HepG2 (cell line): ENCODE results near the gene SF1. TPM values are rescaled to one million over a fixed set of nuclear protein-coding genes. Genes with fewer than 3 reads are reported as not detected.

Source experiments
- PCBP2 ChIP-seq: fragments of 200-400 bp; formaldehyde crosslinking; optimal IDR thresholded peaks from 2 replicates; pipeline ENCODE3; 2018; ENCODE audit warnings: low read length, low read depth; ENCODE audit not compliant: poor library complexity, severe bottlenecking
- POLR2G ChIP-seq: fragments of 200-400 bp; formaldehyde crosslinking; IDR thresholded peaks from 2 replicates; pipeline ENCODE4 v1.6.1; 2018; ENCODE audit warnings: mild to moderate bottlenecking, low read depth, low read length, moderate library complexity
- SKI ChIP-seq: fragments of 450-650 bp; IDR thresholded peaks from one replicate; pipeline ENCODE4 v1.6.1; 2018; ENCODE audit warnings: mild to moderate bottlenecking; ENCODE audit not compliant: partially characterized antibody
- SMARCC2 ChIP-seq: fragments of 450-650 bp; IDR thresholded peaks from 2 replicates; pipeline ENCODE4 v1.6.1; 2017; ENCODE audit warnings: antibody characterized with exemption, mild to moderate bottlenecking
- ZFX ChIP-seq: sonication (generic); formaldehyde crosslinking; IDR thresholded peaks from 2 replicates; pipeline ENCODE4 v1.4.0; 2020; ENCODE audit warnings: mild to moderate bottlenecking, low read depth, missing genetic modification reagents, moderate library complexity
- ZKSCAN8 ChIP-seq: IDR thresholded peaks from 2 replicates; pipeline ENCODE4 v1.6.1; 2016; ENCODE audit warnings: borderline replicate concordance, missing genetic modification reagents, missing compliant biosample characterization
- ZNF44 ChIP-seq: sonication (generic); formaldehyde crosslinking; IDR thresholded peaks from 2 replicates; pipeline ENCODE4 v1.5.1; 2020; ENCODE audit warnings: mild to moderate bottlenecking, missing genetic modification reagents
- ZNF530 ChIP-seq: sonication (generic); formaldehyde crosslinking; IDR thresholded peaks from 2 replicates; pipeline ENCODE4 v1.5.0; 2020; ENCODE audit warnings: low read depth, mild to moderate bottlenecking, missing genetic modification reagents
- polyA plus RNA-seq, 8 experiments: library from polyadenylated mRNA; depleted of rRNA in 3 of 8; stranded (reverse) in 7 of 8; unstranded in 1 of 8; fragments of >200 nt; fragmentation: Illumina TruSeq in 4 of 8; extraction: Trizol in 4 of 8; gene quantifications; 2 replicates each; pipeline versions ENCODE4 v1.2.1 to v1.2.3, GENCODE V29; 2011 to 2016; ENCODE audit warnings: low read depth in 4 of 8, missing spikeins in 1 of 8, mixed read lengths in 1 of 8; ENCODE audit not compliant: insufficient read depth in 1 of 8
- total RNA-seq, 5 experiments: library from RNA; depleted of rRNA; stranded (reverse); fragments of >200 nt; fragmentation: Illumina TruSeq; extraction: Trizol; gene quantifications; 2 replicates each; pipeline ENCODE4 v1.2.3, GENCODE V29; 2016; ENCODE audit warnings: low read depth in 1 of 5
- TF ChIP-seq, protein P1 (sequence below): sonication (generic); formaldehyde crosslinking; IDR thresholded peaks from 2 replicates; pipeline ENCODE4 v1.4.0; 2020; ENCODE audit warnings: missing genetic modification reagents
- TF ChIP-seq, protein P2 (sequence below): sonication (generic); formaldehyde crosslinking; IDR thresholded peaks from 2 replicates; pipeline ENCODE4 v1.4.0; 2020; ENCODE audit warnings: missing genetic modification reagents, borderline replicate concordance
- TF ChIP-seq, protein P3 (sequence below): sonication (generic); formaldehyde crosslinking; IDR thresholded peaks from 2 replicates; pipeline ENCODE4 v1.4.0; 2020; ENCODE audit warnings: mild to moderate bottlenecking, missing genetic modification reagents
- TF ChIP-seq, protein P4 (sequence below): sonication (generic); formaldehyde crosslinking; IDR thresholded peaks from 2 replicates; pipeline ENCODE4 v1.9.0; 2021; ENCODE audit warnings: missing genetic modification reagents, mild to moderate bottlenecking, borderline replicate concordance
- TF ChIP-seq, protein P5 (sequence below): sonication (generic); formaldehyde crosslinking; IDR thresholded peaks from 2 replicates; pipeline ENCODE4 v1.5.1; 2020; ENCODE audit warnings: mild to moderate bottlenecking, missing genetic modification reagents, borderline replicate concordance

SF1 gene
- total and polyA plus RNA-seq, 2 of the 13 experiments (the other 11 are each of a cell fraction or from before 2014, with no cell fraction given) = 55.5 to 70.4 TPM

DNA sequence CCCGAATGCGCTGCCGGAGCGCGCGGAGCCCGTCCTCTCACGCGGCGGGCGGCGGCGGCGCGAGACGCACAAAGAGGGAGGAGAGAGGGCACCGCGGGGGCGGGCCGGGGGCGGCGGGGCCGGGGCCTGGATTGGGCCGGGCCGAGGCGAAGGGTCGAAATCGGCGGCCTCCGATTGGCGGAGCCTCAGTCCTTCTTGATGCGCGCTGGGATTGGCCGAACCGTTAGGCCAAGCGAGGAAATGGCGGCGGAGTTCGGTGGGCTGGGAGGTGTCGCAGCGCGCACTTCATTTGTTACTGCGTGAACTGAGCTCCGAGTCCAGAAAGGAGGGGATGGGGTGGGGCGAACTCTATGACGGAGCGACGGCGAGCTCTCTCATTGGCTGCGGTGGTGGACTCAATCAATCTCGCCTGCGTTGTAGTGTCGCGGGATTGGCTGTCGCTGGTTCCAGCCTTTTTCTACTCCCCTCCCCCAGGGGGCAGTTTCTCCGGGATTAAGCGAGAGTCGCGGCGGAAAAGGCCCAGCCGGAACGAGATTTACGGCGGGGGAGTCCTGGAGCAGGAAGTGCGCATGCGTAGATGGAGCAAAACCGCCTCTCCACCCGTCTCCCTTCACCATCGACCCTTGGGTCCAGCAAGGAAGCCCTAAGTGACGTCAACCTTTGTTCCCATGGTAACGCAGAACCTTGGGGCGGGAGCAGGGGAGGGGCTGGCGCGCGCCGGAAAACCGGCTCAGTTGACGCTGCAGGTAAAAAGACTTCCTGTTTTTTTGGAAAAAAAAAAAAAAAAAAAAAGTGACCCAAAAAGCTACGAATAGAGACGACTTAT, at the start of gene SF1 (continued):
- TF ChIP-seq, protein P1, sequence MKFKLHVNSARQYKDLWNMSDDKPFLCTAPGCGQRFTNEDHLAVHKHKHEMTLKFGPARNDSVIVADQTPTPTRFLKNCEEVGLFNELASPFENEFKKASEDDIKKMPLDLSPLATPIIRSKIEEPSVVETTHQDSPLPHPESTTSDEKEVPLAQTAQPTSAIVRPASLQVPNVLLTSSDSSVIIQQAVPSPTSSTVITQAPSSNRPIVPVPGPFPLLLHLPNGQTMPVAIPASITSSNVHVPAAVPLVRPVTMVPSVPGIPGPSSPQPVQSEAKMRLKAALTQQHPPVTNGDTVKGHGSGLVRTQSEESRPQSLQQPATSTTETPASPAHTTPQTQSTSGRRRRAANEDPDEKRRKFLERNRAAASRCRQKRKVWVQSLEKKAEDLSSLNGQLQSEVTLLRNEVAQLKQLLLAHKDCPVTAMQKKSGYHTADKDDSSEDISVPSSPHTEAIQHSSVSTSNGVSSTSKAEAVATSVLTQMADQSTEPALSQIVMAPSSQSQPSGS (CRISPR knock-in tag) = peak; percentile 85
- TF ChIP-seq, protein P2, sequence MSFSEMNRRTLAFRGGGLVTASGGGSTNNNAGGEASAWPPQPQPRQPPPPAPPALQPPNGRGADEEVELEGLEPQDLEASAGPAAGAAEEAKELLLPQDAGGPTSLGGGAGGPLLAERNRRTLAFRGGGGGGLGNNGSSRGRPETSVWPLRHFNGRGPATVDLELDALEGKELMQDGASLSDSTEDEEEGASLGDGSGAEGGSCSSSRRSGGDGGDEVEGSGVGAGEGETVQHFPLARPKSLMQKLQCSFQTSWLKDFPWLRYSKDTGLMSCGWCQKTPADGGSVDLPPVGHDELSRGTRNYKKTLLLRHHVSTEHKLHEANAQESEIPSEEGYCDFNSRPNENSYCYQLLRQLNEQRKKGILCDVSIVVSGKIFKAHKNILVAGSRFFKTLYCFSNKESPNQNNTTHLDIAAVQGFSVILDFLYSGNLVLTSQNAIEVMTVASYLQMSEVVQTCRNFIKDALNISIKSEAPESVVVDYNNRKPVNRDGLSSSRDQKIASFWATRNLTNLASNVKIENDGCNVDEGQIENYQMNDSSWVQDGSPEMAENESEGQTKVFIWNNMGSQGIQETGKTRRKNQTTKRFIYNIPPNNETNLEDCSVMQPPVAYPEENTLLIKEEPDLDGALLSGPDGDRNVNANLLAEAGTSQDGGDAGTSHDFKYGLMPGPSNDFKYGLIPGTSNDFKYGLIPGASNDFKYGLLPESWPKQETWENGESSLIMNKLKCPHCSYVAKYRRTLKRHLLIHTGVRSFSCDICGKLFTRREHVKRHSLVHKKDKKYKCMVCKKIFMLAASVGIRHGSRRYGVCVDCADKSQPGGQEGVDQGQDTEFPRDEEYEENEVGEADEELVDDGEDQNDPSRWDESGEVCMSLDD (CRISPR knock-in tag) = no peak
- TF ChIP-seq, protein P3, sequence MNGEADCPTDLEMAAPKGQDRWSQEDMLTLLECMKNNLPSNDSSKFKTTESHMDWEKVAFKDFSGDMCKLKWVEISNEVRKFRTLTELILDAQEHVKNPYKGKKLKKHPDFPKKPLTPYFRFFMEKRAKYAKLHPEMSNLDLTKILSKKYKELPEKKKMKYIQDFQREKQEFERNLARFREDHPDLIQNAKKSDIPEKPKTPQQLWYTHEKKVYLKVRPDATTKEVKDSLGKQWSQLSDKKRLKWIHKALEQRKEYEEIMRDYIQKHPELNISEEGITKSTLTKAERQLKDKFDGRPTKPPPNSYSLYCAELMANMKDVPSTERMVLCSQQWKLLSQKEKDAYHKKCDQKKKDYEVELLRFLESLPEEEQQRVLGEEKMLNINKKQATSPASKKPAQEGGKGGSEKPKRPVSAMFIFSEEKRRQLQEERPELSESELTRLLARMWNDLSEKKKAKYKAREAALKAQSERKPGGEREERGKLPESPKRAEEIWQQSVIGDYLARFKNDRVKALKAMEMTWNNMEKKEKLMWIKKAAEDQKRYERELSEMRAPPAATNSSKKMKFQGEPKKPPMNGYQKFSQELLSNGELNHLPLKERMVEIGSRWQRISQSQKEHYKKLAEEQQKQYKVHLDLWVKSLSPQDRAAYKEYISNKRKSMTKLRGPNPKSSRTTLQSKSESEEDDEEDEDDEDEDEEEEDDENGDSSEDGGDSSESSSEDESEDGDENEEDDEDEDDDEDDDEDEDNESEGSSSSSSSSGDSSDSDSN (CRISPR knock-in tag) = peak; percentile 36; the same call in 1 of the 2 replicates
- peak; percentile 87 for TF ChIP-seq POLR2G
- no peak; the same call in 1 of the 2 replicates for TF ChIP-seq ZNF44
- TF ChIP-seq, protein P4, sequence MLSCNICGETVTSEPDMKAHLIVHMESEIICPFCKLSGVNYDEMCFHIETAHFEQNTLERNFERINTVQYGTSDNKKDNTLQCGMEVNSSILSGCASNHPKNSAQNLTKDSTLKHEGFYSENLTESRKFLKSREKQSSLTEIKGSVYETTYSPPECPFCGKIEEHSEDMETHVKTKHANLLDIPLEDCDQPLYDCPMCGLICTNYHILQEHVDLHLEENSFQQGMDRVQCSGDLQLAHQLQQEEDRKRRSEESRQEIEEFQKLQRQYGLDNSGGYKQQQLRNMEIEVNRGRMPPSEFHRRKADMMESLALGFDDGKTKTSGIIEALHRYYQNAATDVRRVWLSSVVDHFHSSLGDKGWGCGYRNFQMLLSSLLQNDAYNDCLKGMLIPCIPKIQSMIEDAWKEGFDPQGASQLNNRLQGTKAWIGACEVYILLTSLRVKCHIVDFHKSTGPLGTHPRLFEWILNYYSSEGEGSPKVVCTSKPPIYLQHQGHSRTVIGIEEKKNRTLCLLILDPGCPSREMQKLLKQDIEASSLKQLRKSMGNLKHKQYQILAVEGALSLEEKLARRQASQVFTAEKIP (CRISPR knock-in tag) = no peak
- TF ChIP-seq ZKSCAN8 (CRISPR knock-in tag) = no peak
- TF ChIP-seq PCBP2 = no peak
- no peak for TF ChIP-seq SKI
- no peak for TF ChIP-seq ZNF530 (CRISPR knock-in tag)
- TF ChIP-seq, protein P5, sequence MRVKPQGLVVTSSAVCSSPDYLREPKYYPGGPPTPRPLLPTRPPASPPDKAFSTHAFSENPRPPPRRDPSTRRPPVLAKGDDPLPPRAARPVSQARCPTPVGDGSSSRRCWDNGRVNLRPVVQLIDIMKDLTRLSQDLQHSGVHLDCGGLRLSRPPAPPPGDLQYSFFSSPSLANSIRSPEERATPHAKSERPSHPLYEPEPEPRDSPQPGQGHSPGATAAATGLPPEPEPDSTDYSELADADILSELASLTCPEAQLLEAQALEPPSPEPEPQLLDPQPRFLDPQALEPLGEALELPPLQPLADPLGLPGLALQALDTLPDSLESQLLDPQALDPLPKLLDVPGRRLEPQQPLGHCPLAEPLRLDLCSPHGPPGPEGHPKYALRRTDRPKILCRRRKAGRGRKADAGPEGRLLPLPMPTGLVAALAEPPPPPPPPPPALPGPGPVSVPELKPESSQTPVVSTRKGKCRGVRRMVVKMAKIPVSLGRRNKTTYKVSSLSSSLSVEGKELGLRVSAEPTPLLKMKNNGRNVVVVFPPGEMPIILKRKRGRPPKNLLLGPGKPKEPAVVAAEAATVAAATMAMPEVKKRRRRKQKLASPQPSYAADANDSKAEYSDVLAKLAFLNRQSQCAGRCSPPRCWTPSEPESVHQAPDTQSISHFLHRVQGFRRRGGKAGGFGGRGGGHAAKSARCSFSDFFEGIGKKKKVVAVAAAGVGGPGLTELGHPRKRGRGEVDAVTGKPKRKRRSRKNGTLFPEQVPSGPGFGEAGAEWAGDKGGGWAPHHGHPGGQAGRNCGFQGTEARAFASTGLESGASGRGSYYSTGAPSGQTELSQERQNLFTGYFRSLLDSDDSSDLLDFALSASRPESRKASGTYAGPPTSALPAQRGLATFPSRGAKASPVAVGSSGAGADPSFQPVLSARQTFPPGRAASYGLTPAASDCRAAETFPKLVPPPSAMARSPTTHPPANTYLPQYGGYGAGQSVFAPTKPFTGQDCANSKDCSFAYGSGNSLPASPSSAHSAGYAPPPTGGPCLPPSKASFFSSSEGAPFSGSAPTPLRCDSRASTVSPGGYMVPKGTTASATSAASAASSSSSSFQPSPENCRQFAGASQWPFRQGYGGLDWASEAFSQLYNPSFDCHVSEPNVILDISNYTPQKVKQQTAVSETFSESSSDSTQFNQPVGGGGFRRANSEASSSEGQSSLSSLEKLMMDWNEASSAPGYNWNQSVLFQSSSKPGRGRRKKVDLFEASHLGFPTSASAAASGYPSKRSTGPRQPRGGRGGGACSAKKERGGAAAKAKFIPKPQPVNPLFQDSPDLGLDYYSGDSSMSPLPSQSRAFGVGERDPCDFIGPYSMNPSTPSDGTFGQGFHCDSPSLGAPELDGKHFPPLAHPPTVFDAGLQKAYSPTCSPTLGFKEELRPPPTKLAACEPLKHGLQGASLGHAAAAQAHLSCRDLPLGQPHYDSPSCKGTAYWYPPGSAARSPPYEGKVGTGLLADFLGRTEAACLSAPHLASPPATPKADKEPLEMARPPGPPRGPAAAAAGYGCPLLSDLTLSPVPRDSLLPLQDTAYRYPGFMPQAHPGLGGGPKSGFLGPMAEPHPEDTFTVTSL = no peak
- peak; percentile 86 for TF ChIP-seq ZFX (CRISPR knock-in tag)
- no peak for TF ChIP-seq SMARCC2
